ENCODE data around the gene CNGA4. TPM values are rescaled to one million over a fixed set of nuclear protein-coding genes. Genes with fewer than 3 reads are reported as not detected.
A peak's percentile ranks its signal among the peaks of the same experiment; 100 is the strongest.

Gene CNGA4
- total and polyA plus RNA-seq, 2 of the 13 experiments (the other 11 are each of a cell fraction or from before 2014, with no cell fraction given), result 0.03 TPM; not detected in 1

GRCh38 chr11:6234387-6235107 is 4.3 kb upstream of the CNGA4 start, which contains the start of gene FHIP1B (continued):
- TF ChIP-seq, protein P1, sequence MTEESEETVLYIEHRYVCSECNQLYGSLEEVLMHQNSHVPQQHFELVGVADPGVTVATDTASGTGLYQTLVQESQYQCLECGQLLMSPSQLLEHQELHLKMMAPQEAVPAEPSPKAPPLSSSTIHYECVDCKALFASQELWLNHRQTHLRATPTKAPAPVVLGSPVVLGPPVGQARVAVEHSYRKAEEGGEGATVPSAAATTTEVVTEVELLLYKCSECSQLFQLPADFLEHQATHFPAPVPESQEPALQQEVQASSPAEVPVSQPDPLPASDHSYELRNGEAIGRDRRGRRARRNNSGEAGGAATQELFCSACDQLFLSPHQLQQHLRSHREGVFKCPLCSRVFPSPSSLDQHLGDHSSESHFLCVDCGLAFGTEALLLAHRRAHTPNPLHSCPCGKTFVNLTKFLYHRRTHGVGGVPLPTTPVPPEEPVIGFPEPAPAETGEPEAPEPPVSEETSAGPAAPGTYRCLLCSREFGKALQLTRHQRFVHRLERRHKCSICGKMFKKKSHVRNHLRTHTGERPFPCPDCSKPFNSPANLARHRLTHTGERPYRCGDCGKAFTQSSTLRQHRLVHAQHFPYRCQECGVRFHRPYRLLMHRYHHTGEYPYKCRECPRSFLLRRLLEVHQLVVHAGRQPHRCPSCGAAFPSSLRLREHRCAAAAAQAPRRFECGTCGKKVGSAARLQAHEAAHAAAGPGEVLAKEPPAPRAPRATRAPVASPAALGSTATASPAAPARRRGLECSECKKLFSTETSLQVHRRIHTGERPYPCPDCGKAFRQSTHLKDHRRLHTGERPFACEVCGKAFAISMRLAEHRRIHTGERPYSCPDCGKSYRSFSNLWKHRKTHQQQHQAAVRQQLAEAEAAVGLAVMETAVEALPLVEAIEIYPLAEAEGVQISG (CRISPR knock-in tag; IDR thresholded peaks at IDR 0.05), result peak; percentile 75; the same call in 1 of the 2 replicates
- TF ChIP-seq RFX3 (CRISPR knock-in tag; IDR thresholded peaks at IDR 0.05) (peak; percentile 79), TAF15 (IDR thresholded peaks at IDR 0.05; ENCODE audit: low read depth, low read length, poor library complexity, severe bottlenecking) (no peak), SPEN (CRISPR knock-in tag; IDR thresholded peaks at IDR 0.05; ENCODE audit: low read depth) (peak; percentile 88), HNRNPLL (IDR thresholded peaks at IDR 0.05; ENCODE audit: low read depth, low read length, poor library complexity, severe bottlenecking) (peak; percentile 97), ZBTB43 (CRISPR knock-in tag; conservative IDR thresholded peaks at IDR 0.05) (no peak), ZUFSP (CRISPR knock-in tag; IDR thresholded peaks at IDR 0.05; ENCODE audit: borderline replicate concordance) (no peak), ZNF891 (CRISPR knock-in tag; IDR thresholded peaks at IDR 0.05) (peak; percentile 53; the same call in 1 of the 2 replicates), RNF219 (CRISPR knock-in tag; IDR thresholded peaks at IDR 0.05) (no peak)
- TF ChIP-seq, protein P2, sequence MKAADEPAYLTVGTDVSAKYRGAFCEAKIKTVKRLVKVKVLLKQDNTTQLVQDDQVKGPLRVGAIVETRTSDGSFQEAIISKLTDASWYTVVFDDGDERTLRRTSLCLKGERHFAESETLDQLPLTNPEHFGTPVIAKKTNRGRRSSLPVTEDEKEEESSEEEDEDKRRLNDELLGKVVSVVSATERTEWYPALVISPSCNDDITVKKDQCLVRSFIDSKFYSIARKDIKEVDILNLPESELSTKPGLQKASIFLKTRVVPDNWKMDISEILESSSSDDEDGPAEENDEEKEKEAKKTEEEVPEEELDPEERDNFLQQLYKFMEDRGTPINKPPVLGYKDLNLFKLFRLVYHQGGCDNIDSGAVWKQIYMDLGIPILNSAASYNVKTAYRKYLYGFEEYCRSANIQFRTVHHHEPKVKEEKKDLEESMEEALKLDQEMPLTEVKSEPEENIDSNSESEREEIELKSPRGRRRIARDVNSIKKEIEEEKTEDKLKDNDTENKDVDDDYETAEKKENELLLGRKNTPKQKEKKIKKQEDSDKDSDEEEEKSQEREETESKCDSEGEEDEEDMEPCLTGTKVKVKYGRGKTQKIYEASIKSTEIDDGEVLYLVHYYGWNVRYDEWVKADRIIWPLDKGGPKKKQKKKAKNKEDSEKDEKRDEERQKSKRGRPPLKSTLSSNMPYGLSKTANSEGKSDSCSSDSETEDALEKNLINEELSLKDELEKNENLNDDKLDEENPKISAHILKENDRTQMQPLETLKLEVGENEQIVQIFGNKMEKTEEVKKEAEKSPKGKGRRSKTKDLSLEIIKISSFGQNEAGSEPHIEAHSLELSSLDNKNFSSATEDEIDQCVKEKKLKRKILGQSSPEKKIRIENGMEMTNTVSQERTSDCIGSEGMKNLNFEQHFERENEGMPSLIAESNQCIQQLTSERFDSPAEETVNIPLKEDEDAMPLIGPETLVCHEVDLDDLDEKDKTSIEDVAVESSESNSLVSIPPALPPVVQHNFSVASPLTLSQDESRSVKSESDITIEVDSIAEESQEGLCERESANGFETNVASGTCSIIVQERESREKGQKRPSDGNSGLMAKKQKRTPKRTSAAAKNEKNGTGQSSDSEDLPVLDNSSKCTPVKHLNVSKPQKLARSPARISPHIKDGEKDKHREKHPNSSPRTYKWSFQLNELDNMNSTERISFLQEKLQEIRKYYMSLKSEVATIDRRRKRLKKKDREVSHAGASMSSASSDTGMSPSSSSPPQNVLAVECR (CRISPR knock-in tag; IDR thresholded peaks at IDR 0.05; ENCODE audit: borderline replicate concordance), result peak; percentile 95
- TF ChIP-seq, protein P3, sequence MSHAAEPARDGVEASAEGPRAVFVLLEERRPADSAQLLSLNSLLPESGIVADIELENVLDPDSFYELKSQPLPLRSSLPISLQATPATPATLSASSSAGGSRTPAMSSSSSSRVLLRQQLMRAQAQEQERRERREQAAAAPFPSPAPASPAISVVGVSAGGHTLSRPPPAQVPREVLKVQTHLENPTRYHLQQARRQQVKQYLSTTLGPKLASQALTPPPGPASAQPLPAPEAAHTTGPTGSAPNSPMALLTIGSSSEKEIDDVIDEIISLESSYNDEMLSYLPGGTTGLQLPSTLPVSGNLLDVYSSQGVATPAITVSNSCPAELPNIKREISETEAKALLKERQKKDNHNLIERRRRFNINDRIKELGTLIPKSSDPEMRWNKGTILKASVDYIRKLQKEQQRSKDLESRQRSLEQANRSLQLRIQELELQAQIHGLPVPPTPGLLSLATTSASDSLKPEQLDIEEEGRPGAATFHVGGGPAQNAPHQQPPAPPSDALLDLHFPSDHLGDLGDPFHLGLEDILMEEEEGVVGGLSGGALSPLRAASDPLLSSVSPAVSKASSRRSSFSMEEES (CRISPR knock-in tag; IDR thresholded peaks at IDR 0.05), result 0 out of 2 replicates have a peak, but pooled peaks have one; percentile 41
